ENCODE data around the gene CKS1B. TPM values are rescaled to one million over a fixed set of nuclear protein-coding genes. Genes with fewer than 3 reads are reported as not detected.

Gene CKS1B
- total RNA-seq, 1 donor from 2014 or later: 49.0 TPM

DNA sequence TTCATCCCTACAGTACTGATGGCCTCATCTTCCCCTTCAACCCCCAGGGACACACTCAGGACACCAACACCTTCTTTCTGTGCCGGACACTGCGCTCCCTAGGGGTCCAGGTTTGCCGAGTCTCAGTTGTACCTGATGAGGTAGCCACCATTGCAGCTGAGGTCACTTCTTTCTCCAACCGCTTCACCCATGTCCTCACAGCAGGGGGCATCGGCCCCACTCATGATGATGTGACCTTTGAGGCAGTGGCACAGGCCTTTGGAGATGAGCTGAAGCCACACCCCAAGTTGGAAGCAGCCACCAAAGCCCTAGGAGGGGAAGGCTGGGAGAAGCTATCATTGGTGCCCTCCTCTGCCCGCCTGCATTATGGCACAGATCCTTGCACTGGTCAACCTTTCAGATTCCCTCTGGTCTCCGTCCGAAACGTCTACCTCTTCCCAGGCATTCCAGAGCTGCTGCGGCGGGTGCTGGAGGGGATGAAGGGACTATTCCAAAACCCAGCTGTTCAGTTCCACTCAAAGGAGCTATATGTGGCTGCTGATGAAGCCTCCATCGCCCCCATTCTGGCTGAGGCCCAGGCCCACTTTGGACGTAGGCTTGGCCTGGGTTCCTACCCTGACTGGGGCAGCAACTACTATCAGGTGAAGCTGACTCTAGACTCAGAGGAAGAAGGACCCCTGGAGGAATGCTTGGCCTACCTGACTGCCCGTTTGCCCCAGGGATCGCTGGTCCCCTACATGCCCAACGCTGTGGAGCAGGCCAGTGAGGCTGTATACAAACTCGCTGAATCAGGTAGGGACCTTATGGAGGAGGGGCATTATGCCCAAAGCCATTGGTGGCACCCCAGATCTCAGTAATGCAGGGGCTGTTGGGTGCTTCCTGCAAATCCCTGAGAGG, 13.8 kb downstream of the CKS1B start:
- no peak for DNase-seq

GRCh38 chr1:154989195-154989860, 14.8 kb downstream of the CKS1B start:
- DNase-seq: no peak

- no peak for DNase-seq
Measured at GRCh38 chr1:154990276-154990675, 15.8 kb downstream of the CKS1B start.

DNA sequence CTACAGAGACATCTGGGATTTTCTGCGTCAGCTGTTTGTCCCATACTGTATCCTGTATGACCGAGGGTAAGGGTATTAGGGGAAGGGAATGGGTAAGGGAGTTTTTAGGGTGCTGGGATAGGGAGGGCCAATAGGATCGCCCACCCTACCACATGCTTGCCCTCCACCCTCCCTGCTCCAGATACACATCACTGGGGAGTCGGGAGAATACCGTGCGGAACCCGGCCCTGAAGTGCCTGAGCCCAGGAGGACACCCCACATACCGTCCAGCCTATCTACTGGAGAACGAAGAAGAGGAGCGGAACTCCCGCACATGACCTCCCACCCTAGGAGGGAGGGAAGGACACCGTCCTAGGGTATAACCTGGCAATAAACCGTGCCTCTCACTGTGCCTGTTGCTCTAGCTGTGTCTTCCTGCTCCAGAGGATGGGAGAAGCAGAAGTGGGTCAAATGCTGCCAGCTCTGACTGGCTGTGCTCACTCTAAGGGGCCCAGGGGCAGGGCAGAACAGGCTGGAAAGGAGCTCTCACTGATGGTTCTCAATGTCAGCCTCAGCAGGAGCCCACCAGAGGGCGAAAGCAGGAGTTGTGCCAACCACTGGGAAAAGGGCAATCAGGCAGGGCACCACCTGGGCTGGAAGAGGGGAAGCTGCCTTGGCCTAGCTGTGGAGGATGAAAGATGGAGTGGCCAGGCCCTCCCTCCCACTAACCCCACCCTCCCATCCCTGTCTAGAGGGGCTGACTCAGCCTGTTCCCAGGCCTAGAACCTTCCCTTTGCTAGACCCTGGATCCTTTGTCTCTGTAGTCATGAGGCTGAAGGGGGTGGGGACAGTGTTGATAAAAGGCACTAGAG, 18.5 kb downstream of the CKS1B start:
- DNase-seq: peak; percentile 37

- no peak for DNase-seq
Measured at GRCh38 chr1:154993572-154994268, 19.2 kb downstream of the CKS1B start, which contains the start of gene LENEP. TSS of gene LENEP (plus strand) at chr1:154993586. CDS start at chr1:154993608, 22 bp downstream.

DNA sequence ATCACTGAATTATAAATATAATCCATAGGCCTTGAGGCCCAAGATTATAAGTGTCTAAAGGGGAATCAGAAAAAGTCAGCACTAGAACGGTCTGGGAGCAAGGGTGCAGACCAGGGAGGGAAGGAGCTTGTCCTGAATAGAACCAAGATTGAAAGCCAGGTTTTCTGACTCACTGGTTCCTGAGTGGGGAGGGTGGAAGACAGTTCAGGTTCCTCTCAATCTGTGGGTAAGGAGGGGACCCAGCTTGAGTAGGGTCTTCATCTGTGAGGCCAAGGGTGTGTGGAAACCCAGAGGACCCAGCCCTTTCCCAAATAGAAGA, 19.7 kb downstream of the CKS1B start:
- no peak for DNase-seq

DNA sequence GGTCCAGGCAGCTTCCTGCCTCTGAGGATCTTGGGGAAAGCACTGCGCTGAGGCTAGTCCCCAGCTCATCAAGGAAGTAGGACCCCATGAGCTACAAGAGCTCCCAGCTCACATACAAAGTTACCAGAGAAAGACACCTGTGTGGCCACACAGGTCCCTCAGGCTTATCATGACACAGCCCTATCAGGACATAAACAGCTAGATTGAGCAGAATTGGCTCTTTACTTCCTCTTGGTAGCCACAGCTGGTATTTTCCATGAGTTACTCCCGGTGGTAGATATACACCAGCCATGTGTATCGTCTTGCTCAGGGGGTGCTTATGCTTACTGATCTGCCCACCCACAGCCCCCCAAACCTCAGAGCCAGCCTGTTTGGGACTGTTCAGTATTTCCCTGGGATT, 20.1 kb downstream of the CKS1B start:
- DNase-seq: no peak

DNA sequence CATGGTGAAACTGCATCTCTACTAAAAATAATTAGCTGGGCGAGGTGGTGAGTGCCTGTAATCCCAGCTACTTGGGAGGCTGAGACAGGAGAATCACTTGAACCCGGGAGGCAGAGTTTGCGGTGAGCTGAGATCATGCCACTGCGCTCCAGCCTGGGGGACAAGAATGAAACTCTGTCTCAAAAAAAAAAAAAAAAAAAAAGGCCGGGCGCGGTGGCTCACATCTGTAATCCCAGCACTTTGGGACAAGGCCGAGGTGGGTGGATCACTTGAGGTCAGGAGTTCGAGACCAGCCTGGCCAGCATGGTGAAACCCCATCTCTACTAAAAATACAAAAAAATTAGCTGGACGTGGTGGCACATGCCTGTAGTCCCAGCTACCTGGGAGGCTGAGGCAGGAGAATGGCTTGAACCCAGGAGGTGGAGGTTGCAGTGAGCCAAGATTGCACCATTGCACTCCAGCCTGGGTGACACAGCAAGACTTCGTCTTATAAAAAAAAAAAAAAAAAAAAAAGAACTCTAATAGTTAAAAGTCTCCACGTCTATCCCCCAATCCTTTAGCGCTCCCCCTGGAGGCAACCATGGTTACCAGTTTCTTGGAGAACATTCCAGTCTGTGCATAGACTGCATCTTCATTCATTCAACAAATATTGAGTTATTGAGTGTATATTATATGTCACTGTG, 21.0 kb downstream of the CKS1B start:
- DNase-seq: peak; percentile 90

GRCh38 chr1:154996966-154997701, 22.7 kb downstream of the CKS1B start:
- no peak for DNase-seq

DNA sequence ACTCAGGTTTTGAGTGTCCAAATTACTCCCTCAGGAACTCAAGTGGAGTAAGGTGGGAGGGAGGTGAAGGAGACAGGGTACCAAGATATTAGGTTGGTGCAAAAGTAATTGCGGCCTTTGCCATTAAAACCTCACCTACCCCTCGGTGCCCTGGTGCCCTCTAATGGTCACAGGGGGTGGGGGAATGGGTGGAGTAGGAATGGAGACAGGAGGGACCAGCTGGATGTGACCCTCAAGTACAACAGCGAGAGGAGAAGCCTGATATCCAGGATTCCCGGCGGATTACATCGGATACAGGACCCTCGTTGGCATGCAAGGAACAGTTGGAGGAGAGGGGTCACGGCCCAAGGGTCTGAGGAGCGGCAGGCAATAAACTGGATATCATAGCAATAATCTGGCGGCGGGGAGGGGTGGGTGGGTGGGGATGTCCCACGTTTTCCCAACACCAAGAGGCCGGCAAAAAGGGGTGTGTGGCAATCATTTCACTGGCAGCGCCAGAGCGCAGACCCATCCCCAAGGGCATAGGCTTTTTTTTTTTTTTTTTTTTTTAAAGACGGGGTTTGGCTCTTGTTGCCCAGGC, 23.8 kb downstream of the CKS1B start:
- DNase-seq: no peak

DNA sequence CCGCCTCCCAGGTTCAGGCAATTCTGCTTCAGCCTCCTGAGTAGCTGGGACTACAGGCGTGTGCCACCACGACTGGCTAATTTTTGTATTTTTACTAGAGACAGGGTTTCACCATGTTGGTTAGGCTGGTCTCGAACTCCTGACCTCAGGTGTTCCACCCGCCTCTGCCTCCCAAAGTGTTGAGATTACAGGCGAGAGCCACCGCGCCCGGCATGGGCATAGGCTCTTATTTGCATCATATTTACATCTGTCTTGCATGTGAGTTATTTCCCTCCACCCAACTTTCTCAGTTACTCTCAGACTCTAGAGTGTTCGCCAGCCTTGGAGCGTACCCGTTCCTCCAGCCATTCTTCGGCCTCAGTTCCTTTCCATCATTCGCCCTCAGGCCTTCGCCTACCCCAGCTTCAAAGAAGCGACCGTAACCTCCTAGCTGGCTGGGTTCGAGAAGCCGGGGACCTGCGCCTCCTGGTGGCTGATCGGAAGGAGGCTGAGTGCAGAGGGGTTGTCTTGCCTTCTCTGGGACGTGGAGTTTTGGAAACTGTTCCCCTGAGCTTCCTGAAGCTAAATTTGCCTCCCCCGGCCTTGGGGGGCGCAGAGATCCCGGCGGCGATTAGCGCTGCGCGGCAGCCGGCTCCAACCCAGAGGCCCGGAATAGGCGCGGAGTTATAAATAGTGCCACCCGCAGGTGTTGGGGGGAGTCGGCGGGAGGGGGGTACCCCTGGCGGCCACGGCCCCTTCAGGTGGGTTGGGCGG, 24.5 kb downstream of the CKS1B start:
- peak; percentile 78 for DNase-seq

GRCh38 chr1:154999571-155000410, 25.3 kb downstream of the CKS1B start:
- no peak for DNase-seq

DNA sequence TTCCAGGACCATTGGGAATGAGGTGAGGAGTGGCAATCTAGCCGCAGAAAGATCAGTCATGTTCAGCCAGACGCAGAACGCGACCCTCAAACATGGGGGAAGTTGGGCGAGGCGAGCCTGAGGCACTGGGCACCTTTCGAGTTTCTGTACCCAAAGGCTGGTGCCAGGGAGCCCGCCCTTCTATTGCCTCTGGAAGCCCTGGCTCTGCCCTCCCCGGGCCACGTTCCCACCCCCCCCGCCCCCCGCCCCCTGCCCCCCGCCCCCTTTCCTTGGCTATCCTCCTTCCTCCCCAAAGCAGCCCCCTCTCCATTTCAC, 25.9 kb downstream of the CKS1B start:
- peak; percentile 26 for DNase-seq

GRCh38 chr1:155000726-155001424, 26.4 kb downstream of the CKS1B start:
- peak; percentile 88 for DNase-seq

DNA sequence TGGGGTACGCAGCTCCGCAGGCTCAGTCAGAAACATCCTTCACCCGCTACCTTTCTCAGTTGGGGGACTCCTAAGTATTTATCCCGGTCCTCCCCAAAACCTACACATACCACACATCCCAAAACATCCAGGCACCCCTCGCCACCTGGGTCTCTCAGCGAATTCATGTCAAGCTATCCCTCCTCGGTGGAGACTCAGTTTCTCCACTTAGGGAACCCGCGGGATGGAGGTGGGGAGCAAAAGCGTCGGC, 26.9 kb downstream of the CKS1B start:
- no peak for DNase-seq

DNA sequence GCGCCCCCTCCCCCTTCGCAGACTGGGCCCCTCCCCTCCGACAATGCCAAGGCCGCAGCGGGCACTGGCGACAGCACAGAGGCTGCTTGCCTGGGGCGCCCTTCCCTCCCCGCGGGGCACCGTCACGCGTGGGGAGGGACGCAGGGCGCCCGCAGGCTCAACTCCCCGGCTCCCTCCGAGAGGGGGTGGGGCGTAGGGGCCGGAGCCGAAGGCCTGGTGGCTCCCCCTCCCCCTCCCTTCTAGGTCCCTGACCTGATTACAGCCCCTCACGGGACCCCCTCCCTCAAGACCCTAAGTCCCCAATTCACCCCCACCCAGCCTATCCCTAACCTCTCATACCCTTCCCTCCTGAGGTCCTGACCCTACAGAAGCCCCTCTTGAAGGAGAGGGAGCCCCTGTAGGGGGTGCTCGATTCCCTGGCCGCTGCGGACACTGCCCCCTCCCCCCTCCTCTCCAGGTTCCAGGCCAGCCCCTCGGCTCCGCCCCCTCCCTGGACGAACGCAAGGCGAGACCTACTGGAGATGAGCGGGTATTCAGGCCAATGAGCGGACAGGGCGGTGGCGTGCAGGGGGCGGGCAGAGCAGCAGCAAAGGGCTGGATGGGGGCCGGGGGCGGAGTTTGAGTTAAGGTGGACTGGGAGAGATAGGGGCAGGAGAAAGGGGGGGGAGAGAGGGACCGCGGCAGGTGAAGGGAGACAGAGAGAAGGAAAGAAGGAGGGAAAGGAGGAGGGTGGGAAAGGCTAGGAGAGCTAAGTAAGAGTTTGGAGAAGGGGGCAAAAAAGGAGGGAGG, 27.4 kb downstream of the CKS1B start:
- DNase-seq: peak; percentile 100

- peak; percentile 51 for DNase-seq
Measured at GRCh38 chr1:155002464-155003226, 28.2 kb downstream of the CKS1B start, which contains the start of gene ZBTB7B. TSS of gene ZBTB7B (plus strand) at chr1:155002802. CDS start at chr1:155014661, 11,859 bp downstream.
